CD4-positive, alpha-beta T cell treated with Interleukin-4 for 4 hours (primary cell): Measurements from ENCODE around the gene PSORS1C2.
"Not testable (repeated sequence)": the region's sequence is repeated elsewhere in the genome, so short reads cannot be mapped to it uniquely, and the experiment has no call there.

Source experiments
- DNase-seq: peaks from one replicate; pipeline ENCODE4 v3.0.0-alpha.2; 2020

Gene PSORS1C2

GRCh38 chr6:31138982-31139381 is at the start of gene PSORS1C2:
PSORS1C2 (minus strand) TSS chr6:31139066; CDS start chr6:31139026, 40 bp downstream.
- DNase-seq: no peak

- no peak for DNase-seq
These were observed 48.9 kb upstream of the PSORS1C2 start for GRCh38 chr6:31187780-31188194.

- no peak for DNase-seq
These were observed 47.3 kb upstream of the PSORS1C2 start for GRCh38 chr6:31186052-31186734.

GRCh38 chr6:31185695-31186051 is 46.8 kb upstream of the PSORS1C2 start:
- DNase-seq: not testable (repeated sequence)

GRCh38 chr6:31183859-31184258 is 45.0 kb upstream of the PSORS1C2 start:
- not testable (repeated sequence) for DNase-seq

GRCh38 chr6:31183287-31183686 is 44.4 kb upstream of the PSORS1C2 start:
- not testable (repeated sequence) for DNase-seq

- peak; percentile 71 for DNase-seq
These were observed 41.6 kb upstream of the PSORS1C2 start for GRCh38 chr6:31180500-31180899.

- no peak for DNase-seq
These were observed 41.0 kb upstream of the PSORS1C2 start for GRCh38 chr6:31179896-31180295.

- no peak for DNase-seq
These were observed 40.1 kb upstream of the PSORS1C2 start for GRCh38 chr6:31179042-31179386.

GRCh38 chr6:31178143-31179041 is 39.5 kb upstream of the PSORS1C2 start:
- no peak for DNase-seq

GRCh38 chr6:31175971-31176370 is 37.1 kb upstream of the PSORS1C2 start:
- no peak for DNase-seq

GRCh38 chr6:31174378-31174777 is 35.5 kb upstream of the PSORS1C2 start:
- DNase-seq: no peak

- DNase-seq: no peak
These were observed 34.5 kb upstream of the PSORS1C2 start for GRCh38 chr6:31173406-31173805.

- no peak for DNase-seq
These were observed 34.1 kb upstream of the PSORS1C2 start for GRCh38 chr6:31172973-31173384.

GRCh38 chr6:31171931-31172905 is 33.4 kb upstream of the PSORS1C2 start:
- no peak for DNase-seq

- DNase-seq: no peak
These were observed 32.3 kb upstream of the PSORS1C2 start for GRCh38 chr6:31170987-31171671.

GRCh38 chr6:31170600-31170881 is 31.7 kb upstream of the PSORS1C2 start, which contains the start of gene POU5F1:
POU5F1 (minus strand) TSS chr6:31170682; CDS start chr6:31170620, 62 bp downstream.
- DNase-seq: no peak

GRCh38 chr6:31169858-31170599 is 31.2 kb upstream of the PSORS1C2 start:
- not testable (repeated sequence) for DNase-seq

GRCh38 chr6:31169123-31169857 is 30.4 kb upstream of the PSORS1C2 start:
- DNase-seq: no peak

GRCh38 chr6:31168606-31169005 is 29.7 kb upstream of the PSORS1C2 start:
- DNase-seq: no peak

GRCh38 chr6:31165986-31166385 is 27.1 kb upstream of the PSORS1C2 start:
- DNase-seq: no peak
